K562 (cell line): ENCODE data around the gene PMP22.

Experiments used
- CAMTA2 ChIP-seq: fragments of 250-450 bp; sonication (Bioruptor Pico); conservative IDR thresholded peaks from 2 replicates; pipeline ENCODE4 v1.5.1; 2022
- POLR2AphosphoS5 ChIP-seq: IDR thresholded peaks from 2 replicates; pipeline ENCODE4 v1.6.1; 2011; ENCODE audit warnings: mild to moderate bottlenecking, low read depth, low read length, moderate library complexity; ENCODE audit not compliant: control insufficient read depth, insufficient read depth
- SLC30A9 ChIP-seq: fragments of 250-450 bp; sonication (Bioruptor Pico); IDR thresholded peaks from 2 replicates; pipeline ENCODE4 v1.8.0; 2022; ENCODE audit warnings: mild to moderate bottlenecking, moderate library complexity
- ZBTB17 ChIP-seq: fragments of 450-650 bp; formaldehyde crosslinking; IDR thresholded peaks from 2 replicates; pipeline ENCODE4 v1.4.0; 2020; ENCODE audit warnings: mild to moderate bottlenecking
- ZNF384 ChIP-seq: IDR thresholded peaks from 2 replicates; pipeline ENCODE4 v1.6.1; 2012; ENCODE audit warnings: low read depth, low read length, improper control_type of control experiment
- ZNF655 ChIP-seq: fragments of 250-450 bp; sonication (Bioruptor Pico); IDR thresholded peaks from 2 replicates; pipeline ENCODE4 v1.5.0; 2021
- ZNF76 ChIP-seq: fragments of 250-450 bp; sonication (Bioruptor Pico); IDR thresholded peaks from 2 replicates; pipeline ENCODE4 v1.4.0; 2020; ENCODE audit warnings: mild to moderate bottlenecking, moderate library complexity, borderline replicate concordance

- TF ChIP-seq CAMTA2 (no peak), SLC30A9 (no peak), ZNF655 (CRISPR knock-in tag) (no peak), POLR2AphosphoS5 (no peak), ZNF384 (no peak), ZBTB17 (no peak), ZNF76 (CRISPR knock-in tag) (no peak)
Measured at GRCh38 chr17:15271741-15272140, 6.6 kb upstream of the PMP22 start.
